Activated naive CD8-positive, alpha-beta T cell treated with anti-CD3 and anti-CD28 coated beads, Interleukin-2, amount 10 ng/mL, durations not matched to agents 7 days and 5 days (primary cell): ENCODE measurements around the gene XRCC3. TPM values are rescaled to one million over a fixed set of nuclear protein-coding genes. Genes with fewer than 3 reads are reported as not detected.
"Not testable (repeated sequence)": the region's sequence is repeated elsewhere in the genome, so short reads cannot be mapped to it uniquely, and the experiment has no call there.

Experiments used
- ATAC-seq: fragments of 150-1000 bp; cut with Tn5 transposase; one replicate; pipeline ENCODE4 v1.10.0; 2021; ENCODE audit warnings: low read depth, moderate library complexity
- POLR2A ChIA-PET: fragments of 350-600 bp; sonication (Branson Sonifier 250); formaldehyde crosslinking; loops from one replicate; lab custom pipeline; 2021; ENCODE audit warnings: antibody characterized with exemption; lab: Charles Lee
- DNase-seq: peaks from one replicate; pipeline ENCODE4 v3.0.0; 2021
- H3K27ac Mint-ChIP-seq: one replicate; pipeline ENCODE4 v1.8.0; 2022; ENCODE audit warnings: mild to moderate bottlenecking, mixed read lengths
- H3K27me3 Mint-ChIP-seq: one replicate; pipeline ENCODE4 v1.8.0; 2022; ENCODE audit warnings: mild to moderate bottlenecking, moderate library complexity, mixed read lengths
- H3K36me3 Mint-ChIP-seq: one replicate; pipeline ENCODE4 v1.8.0; 2021; ENCODE audit warnings: mild to moderate bottlenecking, mixed read lengths
- H3K4me1 Mint-ChIP-seq: one replicate; pipeline ENCODE4 v1.8.0; 2021; ENCODE audit warnings: mixed read lengths
- H3K4me3 Mint-ChIP-seq: one replicate; pipeline ENCODE4 v1.8.0; 2022; ENCODE audit warnings: mild to moderate bottlenecking, moderate library complexity, mixed read lengths
- H3K9me3 Mint-ChIP-seq: one replicate; pipeline ENCODE4 v1.8.0; 2021; ENCODE audit warnings: mixed read lengths
- total RNA-seq, 2 experiments: library from RNA; stranded (reverse); gene quantifications; one replicate each; pipeline ENCODE4 v1.2.3, GENCODE V29; 2021

XRCC3 gene
- total RNA-seq, 2 experiments from 2014 or later = 35.5 to 41.3 TPM

- Mint-ChIP-seq H3K27me3 (no peaks in the 10 kb centered on the region), H3K9me3 (no peaks in the 10 kb centered on the region), H3K27ac (no peak overlapping the region), H3K4me1 (no peaks in the 10 kb centered on the region), H3K36me3 (peaks cover 3% of the 10 kb centered on the region), H3K4me3 (no peak overlapping the region)
- POLR2A ChIA-PET = no interaction called here
- ATAC-seq (no peak), DNase-seq (no peak)
Measured at GRCh38 chr14:103696070-103696402, 19.2 kb downstream of the XRCC3 start.

GRCh38 chr14:103695296-103696069, 19.8 kb downstream of the XRCC3 start:
- H3K36me3 Mint-ChIP-seq = peaks cover 3% of the 10 kb centered on the region
- POLR2A ChIA-PET = no interaction called here
- H3K27me3 Mint-ChIP-seq = no peaks in the 10 kb centered on the region
- ATAC-seq (no peak), DNase-seq (no peak)
- H3K4me3 Mint-ChIP-seq = no peak overlapping the region
- H3K27ac Mint-ChIP-seq = no peak overlapping the region
- H3K9me3 Mint-ChIP-seq = no peaks in the 10 kb centered on the region
- no peaks in the 10 kb centered on the region for H3K4me1 Mint-ChIP-seq

- H3K4me1 Mint-ChIP-seq = no peaks in the 10 kb centered on the region
- no peak overlapping the region for H3K27ac Mint-ChIP-seq
- POLR2A ChIA-PET = no interaction called here
- H3K9me3 Mint-ChIP-seq = no peaks in the 10 kb centered on the region
- H3K27me3 Mint-ChIP-seq = no peaks in the 10 kb centered on the region
- peaks cover 3% of the 10 kb centered on the region for H3K36me3 Mint-ChIP-seq
- DNase-seq (peak; percentile 14), ATAC-seq (no peak)
- no peak overlapping the region for H3K4me3 Mint-ChIP-seq
Measured at GRCh38 chr14:103694572-103695026, 20.7 kb downstream of the XRCC3 start.

GRCh38 chr14:103693515-103693914, 21.7 kb downstream of the XRCC3 start:
- no peak overlapping the region for H3K4me3 Mint-ChIP-seq
- H3K27me3 Mint-ChIP-seq = no peaks in the 10 kb centered on the region
- no peaks in the 10 kb centered on the region for H3K9me3 Mint-ChIP-seq
- H3K36me3 Mint-ChIP-seq = peaks cover 4% of the 10 kb centered on the region
- POLR2A ChIA-PET = interaction anchor here (0.7 kb wide), 1 partner anchor 60 kb away, joined by 5 read pairs; no protein-coding TSS in a partner anchor
- no peaks in the 10 kb centered on the region for H3K4me1 Mint-ChIP-seq
- no peak for ATAC-seq
- H3K27ac Mint-ChIP-seq = no peak overlapping the region
- peak; percentile 23 for DNase-seq

- Mint-ChIP-seq H3K27ac (no peak overlapping the region), H3K4me3 (no peak overlapping the region), H3K27me3 (no peaks in the 10 kb centered on the region), H3K4me1 (no peaks in the 10 kb centered on the region), H3K9me3 (no peaks in the 10 kb centered on the region), H3K36me3 (peaks cover 5% of the 10 kb centered on the region)
- ATAC-seq (no peak), DNase-seq (peak; percentile 20)
- POLR2A ChIA-PET = no interaction called here
Measured at GRCh38 chr14:103692871-103693270, 22.4 kb downstream of the XRCC3 start.

- peak; percentile 21 for DNase-seq
- H3K4me3 Mint-ChIP-seq = no peak overlapping the region
- no peak overlapping the region for H3K27ac Mint-ChIP-seq
- H3K27me3 Mint-ChIP-seq = no peaks in the 10 kb centered on the region
- no peak for ATAC-seq
- POLR2A ChIA-PET = no interaction called here
- no peaks in the 10 kb centered on the region for H3K9me3 Mint-ChIP-seq
- no peaks in the 10 kb centered on the region for H3K4me1 Mint-ChIP-seq
- peaks cover 3% of the 10 kb centered on the region for H3K36me3 Mint-ChIP-seq
Measured at GRCh38 chr14:103692159-103692558, 23.1 kb downstream of the XRCC3 start.

- not testable (repeated sequence) for ATAC-seq, H3K4me3 Mint-ChIP-seq, H3K9me3 Mint-ChIP-seq, H3K36me3 Mint-ChIP-seq, H3K27me3 Mint-ChIP-seq, H3K27ac Mint-ChIP-seq, H3K4me1 Mint-ChIP-seq
- peak; percentile 3 for DNase-seq
- POLR2A ChIA-PET = interaction anchor here (0.7 kb wide), 1 partner anchor 56 kb away, joined by 4 read pairs; no protein-coding TSS in a partner anchor
Measured at GRCh38 chr14:103691655-103692054, 23.6 kb downstream of the XRCC3 start.

GRCh38 chr14:103690332-103690731, 24.9 kb downstream of the XRCC3 start:
- no peak overlapping the region for H3K4me3 Mint-ChIP-seq
- POLR2A ChIA-PET = interaction anchor here (2.2 kb wide), 1 partner anchor 357 kb away, joined by 4 read pairs; the partner anchor contains the start of gene EIF5
- peak; percentile 19 for DNase-seq
- H3K36me3 Mint-ChIP-seq = peaks cover 2% of the 10 kb centered on the region
- no peaks in the 10 kb centered on the region for H3K9me3 Mint-ChIP-seq
- no peaks in the 10 kb centered on the region for H3K27me3 Mint-ChIP-seq
- no peak for ATAC-seq
- H3K4me1 Mint-ChIP-seq = no peaks in the 10 kb centered on the region
- peak overlapping the region; percentile 11 for H3K27ac Mint-ChIP-seq

GRCh38 chr14:103688906-103689902, 26.0 kb downstream of the XRCC3 start:
- H3K36me3 Mint-ChIP-seq = peaks cover 2% of the 10 kb centered on the region

GRCh38 chr14:103688441-103688840, 26.8 kb downstream of the XRCC3 start:
- Mint-ChIP-seq H3K4me3 (no peak overlapping the region), H3K27me3 (no peaks in the 10 kb centered on the region), H3K36me3 (peaks cover 2% of the 10 kb centered on the region), H3K9me3 (no peaks in the 10 kb centered on the region), H3K27ac (no peak overlapping the region), H3K4me1 (no peaks in the 10 kb centered on the region)
- ATAC-seq = no peak
- DNase-seq = no peak
- POLR2A ChIA-PET = interaction anchor here (2.2 kb wide), 1 partner anchor 355 kb away, joined by 4 read pairs; the partner anchor contains the start of gene EIF5

More at GRCh38 chr14:103688906-103689902, 26.0 kb downstream of the XRCC3 start:
- Mint-ChIP-seq H3K9me3 (no peaks in the 10 kb centered on the region), H3K4me3 (no peak overlapping the region), H3K27ac (peak overlapping the region; percentile 1), H3K27me3 (no peaks in the 10 kb centered on the region), H3K4me1 (no peaks in the 10 kb centered on the region)
- DNase-seq = no peak
- no peak for ATAC-seq
- POLR2A ChIA-PET = interaction anchor here (2.2 kb wide), 1 partner anchor 355 kb away, joined by 4 read pairs; the partner anchor contains the start of gene EIF5

GRCh38 chr14:103687712-103688111, 27.5 kb downstream of the XRCC3 start:
- no peaks in the 10 kb centered on the region for H3K27me3 Mint-ChIP-seq
- no peaks in the 10 kb centered on the region for H3K4me1 Mint-ChIP-seq
- POLR2A ChIA-PET = no interaction called here
- no peaks in the 10 kb centered on the region for H3K9me3 Mint-ChIP-seq
- H3K36me3 Mint-ChIP-seq = peaks cover 4% of the 10 kb centered on the region
- DNase-seq (no peak), ATAC-seq (no peak)
- H3K27ac Mint-ChIP-seq = no peak overlapping the region
- H3K4me3 Mint-ChIP-seq = no peak overlapping the region

- Mint-ChIP-seq H3K4me3 (no peak overlapping the region), H3K4me1 (no peaks in the 10 kb centered on the region), H3K27ac (no peak overlapping the region), H3K9me3 (no peaks in the 10 kb centered on the region), H3K27me3 (no peaks in the 10 kb centered on the region), H3K36me3 (peaks cover 4% of the 10 kb centered on the region)
- ATAC-seq (no peak), DNase-seq (no peak)
- POLR2A ChIA-PET = no interaction called here
Measured at GRCh38 chr14:103686831-103687485, 28.3 kb downstream of the XRCC3 start.
